Upper lobe of left lung (tissue), 6 donors: Measurements from ENCODE around the gene RABEP1. TPM values are rescaled to one million over a fixed set of nuclear protein-coding genes. Genes with fewer than 3 reads are reported as not detected.

Experiments used
- ATAC-seq, 2 donors: fragments of 200-7000 bp; cut with Tn5 transposase; one replicate each; pipeline ENCODE4 v1.9.1; 2022; ENCODE audit warnings: mild to moderate bottlenecking in 2 of 2, moderate library complexity in 2 of 2; ENCODE audit not compliant: low FRiP score in 2 of 2
- DNase-seq, 2 donors: peaks; one replicate each; pipeline ENCODE4 v3.0.0-alpha.2; 2019 to 2020
- H3K27ac ChIP-seq, 4 donors: fragments of 200-600 bp; sonication (generic); one replicate each; pipeline ENCODE4 v1.5.1; 2016 to 2019
- H3K27me3 ChIP-seq, 4 donors: fragments of 200-600 bp; sonication (generic); one replicate each; pipeline ENCODE4 v1.5.1; 2017 to 2019
- H3K36me3 ChIP-seq, 4 donors: fragments of 200-600 bp; sonication (generic); one replicate each; pipeline ENCODE4 v1.5.1; 2016 to 2019
- H3K4me1 ChIP-seq, 4 donors: fragments of 200-600 bp; sonication (generic); one replicate each; pipeline ENCODE4 v1.5.1; 2018 to 2019
- H3K4me3 ChIP-seq, 4 donors: fragments of 200-600 bp; sonication (generic); one replicate each; pipeline ENCODE4 v1.5.1; 2017 to 2019; ENCODE audit warnings: mild to moderate bottlenecking in 2 of 4, moderate library complexity in 1 of 4
- H3K9me3 ChIP-seq, 4 donors: fragments of 200-600 bp; sonication (generic); one replicate each; pipeline ENCODE4 v1.5.1; 2018 to 2019
- CTCF ChIP-seq, 6 experiments: fragments of 450-650 bp in 4 of 6; fragments of 200-600 bp in 2 of 6; sonication (generic) in 2 of 6; IDR thresholded peaks; one replicate each; pipeline ENCODE4 v1.5.1; 2016 to 2019; ENCODE audit warnings: antibody characterized with exemption in 6 of 6
- EP300 ChIP-seq, 4 donors: sonication (generic); formaldehyde crosslinking; IDR thresholded peaks; one replicate each; pipeline ENCODE4 v1.5.1; 2017; ENCODE audit warnings: antibody characterized with exemption in 4 of 4, control low read depth in 2 of 4
- POLR2A ChIP-seq, 4 donors: fragments of 450-650 bp; IDR thresholded peaks; one replicate each; pipeline ENCODE4 v1.5.1; 2016 to 2017; ENCODE audit warnings: antibody characterized with exemption in 4 of 4, mild to moderate bottlenecking in 2 of 4
- POLR2AphosphoS5 ChIP-seq, 2 donors: sonication (generic); formaldehyde crosslinking; IDR thresholded peaks; one replicate each; pipeline ENCODE4 v1.5.1; 2017; ENCODE audit warnings: antibody characterized with exemption in 2 of 2
- WGBS, 2 donors: methylation state at CpG; one replicate each; pipeline ENCODE4 v1.1.5; 2017 to 2018; 5-methylcytosine and 5-hydroxymethylcytosine counted together
- total RNA-seq, 6 donors: library from RNA; depleted of rRNA in 4 of 6; stranded (reverse); fragments of >200 nt in 4 of 6; gene quantifications; one replicate each; pipeline versions ENCODE4 v1.1.0 to v1.2.1, GENCODE V29; 2016 to 2021
- donor health status: DM: no; HTN: no; CAD: no; lungs with moderate emphysema.
- donor health status: DM: no; HTN: yes; CAD: no; lungs with severe emphysema.

Gene RABEP1
- total RNA-seq, 6 donors from 2014 or later, result 36.1 to 81.7 (median 39.6) TPM

GRCh38 chr17:5370411-5370810 is 88.3 kb downstream of the RABEP1 start:
- H3K4me3 ChIP-seq, result no peak overlapping the region
- H3K27me3 ChIP-seq, result no peaks in the 10 kb centered on the region
- ATAC-seq, result no peak
- no peak overlapping the region for H3K27ac ChIP-seq
- no peak for TF ChIP-seq POLR2A (IDR thresholded peaks at IDR 0.05)
- no peak for TF ChIP-seq CTCF (IDR thresholded peaks at IDR 0.05)
- no peak for TF ChIP-seq POLR2AphosphoS5 (IDR thresholded peaks at IDR 0.05)
- TF ChIP-seq EP300 (IDR thresholded peaks at IDR 0.05), result no peak
- DNase-seq, result no peak
- H3K36me3 ChIP-seq, result peaks cover 0 to 84% (median 57%) of the 10 kb centered on the region in 4 donors
- WGBS, 2 donors, result 88 to 90% methylated on average over 4 of the region's 4 CpGs
- no peaks in the 10 kb centered on the region for H3K9me3 ChIP-seq
- no peaks in the 10 kb centered on the region for H3K4me1 ChIP-seq

- TF ChIP-seq POLR2A (IDR thresholded peaks at IDR 0.05) (no peak), POLR2AphosphoS5 (IDR thresholded peaks at IDR 0.05) (no peak), EP300 (IDR thresholded peaks at IDR 0.05) (no peak), CTCF (IDR thresholded peaks at IDR 0.05) (no peak)
- Histone ChIP-seq H3K4me1 (no peaks in the 10 kb centered on the region), H3K9me3 (no peaks in the 10 kb centered on the region), H3K36me3 (peaks cover 0 to 96% (median 71%) of the 10 kb centered on the region in 4 donors), H3K27me3 (no peaks in the 10 kb centered on the region), H3K4me3 (no peak overlapping the region), H3K27ac (no peak overlapping the region)
- 76 to 83% methylated on average over 6 of the region's 6 CpGs for WGBS, 2 donors
- ATAC-seq (no peak), DNase-seq (no peak)
Observed at GRCh38 chr17:5373112-5373511, 91.0 kb downstream of the RABEP1 start.

GRCh38 chr17:5378566-5379207 is 96.6 kb downstream of the RABEP1 start:
- no peaks in the 10 kb centered on the region for H3K9me3 ChIP-seq
- H3K27ac ChIP-seq, result no peak overlapping the region
- H3K27me3 ChIP-seq, result no peaks in the 10 kb centered on the region
- TF ChIP-seq POLR2AphosphoS5 (IDR thresholded peaks at IDR 0.05) (no peak), EP300 (IDR thresholded peaks at IDR 0.05) (no peak), CTCF (IDR thresholded peaks at IDR 0.05) (no peak), POLR2A (IDR thresholded peaks at IDR 0.05) (no peak)
- ATAC-seq (no peak), DNase-seq (no peak)
- no peak overlapping the region for H3K4me3 ChIP-seq
- WGBS, 2 donors, result 85 to 88% methylated on average over 3 of the region's 3 CpGs
- H3K4me1 ChIP-seq, result no peaks in the 10 kb centered on the region
- H3K36me3 ChIP-seq, result peaks cover 11 to 100% (median 78%) of the 10 kb centered on the region in 4 donors

GRCh38 chr17:5379351-5380107 is 97.4 kb downstream of the RABEP1 start:
- no peak overlapping the region for H3K4me3 ChIP-seq
- WGBS, 2 donors, result 87 to 93% methylated on average over 11 of the region's 11 CpGs
- peaks cover 20 to 100% (median 79%) of the 10 kb centered on the region in 4 donors for H3K36me3 ChIP-seq
- H3K9me3 ChIP-seq, result no peaks in the 10 kb centered on the region
- TF ChIP-seq POLR2AphosphoS5 (IDR thresholded peaks at IDR 0.05) (no peak), POLR2A (IDR thresholded peaks at IDR 0.05) (no peak), EP300 (IDR thresholded peaks at IDR 0.05) (no peak), CTCF (IDR thresholded peaks at IDR 0.05) (no peak)
- no peaks in the 10 kb centered on the region for H3K4me1 ChIP-seq
- ATAC-seq (no peak), DNase-seq (no peak)
- H3K27me3 ChIP-seq, result no peaks in the 10 kb centered on the region
- no peak overlapping the region for H3K27ac ChIP-seq
